ENCODE data around the gene SORBS1.
"Not testable (repeated sequence)": the region's sequence is repeated elsewhere in the genome, so short reads cannot be mapped to it uniquely, and the experiment has no call there.

SORBS1 gene

GRCh38 chr10:95480102-95480900, 80.9 kb downstream of the SORBS1 start:
- peak; percentile 53 for DNase-seq

- DNase-seq = no peak
Measured at GRCh38 chr10:95478935-95479334, 82.2 kb downstream of the SORBS1 start.

DNA sequence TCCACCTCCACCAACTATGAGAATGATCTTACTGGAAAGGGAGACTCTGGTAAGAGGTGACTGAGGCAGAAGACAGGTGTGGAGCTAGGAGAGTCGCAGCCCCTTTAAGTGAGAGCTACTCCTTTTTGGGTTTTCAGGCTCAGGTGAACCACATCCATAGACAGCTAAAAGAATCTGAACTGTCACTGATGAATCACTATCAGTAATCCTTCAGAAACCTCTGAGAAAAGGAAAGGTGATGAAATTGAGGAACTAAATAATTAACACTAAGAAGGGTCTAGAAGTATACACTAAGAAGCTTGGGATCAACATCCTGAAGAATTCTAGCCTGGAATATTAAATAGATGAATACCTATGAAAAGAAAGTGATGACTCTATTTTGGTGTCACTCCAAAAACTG, 83.0 kb downstream of the SORBS1 start:
- no peak for DNase-seq

DNA sequence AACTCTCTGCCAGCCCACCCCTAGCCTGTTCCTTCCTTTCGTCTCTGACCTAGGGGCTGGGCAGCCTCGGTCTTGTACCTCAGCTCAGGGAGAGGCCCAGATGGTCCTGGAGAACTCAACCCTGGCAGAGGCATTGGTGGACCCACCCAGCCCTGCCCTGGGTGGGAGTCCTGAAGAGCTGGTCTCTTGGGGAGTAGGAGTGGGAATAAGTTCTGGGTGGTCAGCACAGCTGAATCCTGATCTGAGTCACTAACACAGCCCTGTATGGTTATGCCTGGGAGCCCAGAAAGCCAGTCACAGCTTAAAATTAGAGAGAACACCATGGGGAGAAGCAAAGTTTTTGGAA, 84.0 kb downstream of the SORBS1 start:
- no peak for DNase-seq

GRCh38 chr10:95476469-95477174, 84.5 kb downstream of the SORBS1 start:
- DNase-seq = no peak

GRCh38 chr10:95475827-95476468, 85.2 kb downstream of the SORBS1 start:
- DNase-seq = peak; percentile 56

GRCh38 chr10:95475003-95475383, 86.2 kb downstream of the SORBS1 start:
- DNase-seq = no peak

DNA sequence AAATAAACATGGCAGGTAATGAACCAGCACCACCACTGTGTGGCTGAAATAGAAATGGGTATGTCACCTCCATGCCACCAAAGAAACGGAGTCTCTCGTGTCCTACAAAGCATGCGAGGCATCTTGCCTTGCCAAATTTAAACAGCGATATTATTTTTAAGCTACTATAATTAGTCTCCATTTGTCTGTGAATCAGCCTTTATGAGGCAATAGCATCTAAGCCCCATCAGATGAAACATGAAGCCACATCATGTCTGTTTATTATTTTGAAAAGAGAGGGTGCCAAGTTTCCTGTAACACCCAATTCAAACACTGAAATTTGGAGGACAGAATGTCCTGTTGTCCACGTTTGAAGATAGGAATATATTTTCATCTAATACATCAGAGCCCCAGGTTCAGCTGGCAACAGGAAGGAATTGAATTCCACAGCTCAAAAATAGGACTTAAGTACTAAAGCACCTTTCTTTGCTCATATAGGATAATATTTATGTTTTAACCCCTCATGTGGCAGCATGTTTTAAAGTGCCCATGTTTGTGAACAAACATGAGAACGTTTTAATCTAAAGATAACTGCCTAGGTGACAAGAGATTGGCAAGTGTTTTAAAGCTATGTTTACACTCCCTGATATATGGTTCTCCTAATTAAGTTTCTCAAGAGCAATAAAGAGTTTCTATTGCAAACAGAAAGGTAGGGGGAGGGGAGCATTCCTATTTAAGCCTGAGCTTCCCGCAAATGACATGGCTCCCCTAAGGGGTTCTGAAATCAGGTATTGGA, 86.8 kb downstream of the SORBS1 start:
- DNase-seq = no peak

GRCh38 chr10:95472304-95473088, 88.7 kb downstream of the SORBS1 start:
- DNase-seq = no peak

GRCh38 chr10:95469676-95470075, 91.5 kb downstream of the SORBS1 start:
- no peak for DNase-seq

DNA sequence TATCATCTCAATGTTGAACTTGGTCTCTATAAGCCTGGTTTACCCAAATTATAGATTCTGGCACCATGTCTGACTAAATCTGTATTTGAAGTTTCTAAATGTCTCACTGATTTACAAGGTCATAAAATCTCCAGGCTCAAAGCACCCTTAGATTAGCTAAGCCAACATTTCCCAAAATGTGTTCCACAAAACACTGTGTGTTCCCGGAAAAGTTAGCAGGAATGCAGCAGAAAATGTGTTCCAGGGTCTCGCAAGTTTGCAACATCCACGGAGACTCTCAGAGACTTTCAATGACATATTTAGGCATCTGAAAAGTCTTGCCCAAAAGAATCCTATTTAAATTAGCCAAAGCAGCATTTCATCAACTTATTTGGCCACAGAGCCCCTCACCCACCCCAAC, 91.9 kb downstream of the SORBS1 start:
- no peak for DNase-seq

GRCh38 chr10:95467642-95468041, 93.5 kb downstream of the SORBS1 start:
- DNase-seq = not testable (repeated sequence)

GRCh38 chr10:95467162-95467599, 94.0 kb downstream of the SORBS1 start:
- peak; percentile 81 for DNase-seq

GRCh38 chr10:95466436-95466835, 94.7 kb downstream of the SORBS1 start:
- peak; percentile 27 for DNase-seq

DNA sequence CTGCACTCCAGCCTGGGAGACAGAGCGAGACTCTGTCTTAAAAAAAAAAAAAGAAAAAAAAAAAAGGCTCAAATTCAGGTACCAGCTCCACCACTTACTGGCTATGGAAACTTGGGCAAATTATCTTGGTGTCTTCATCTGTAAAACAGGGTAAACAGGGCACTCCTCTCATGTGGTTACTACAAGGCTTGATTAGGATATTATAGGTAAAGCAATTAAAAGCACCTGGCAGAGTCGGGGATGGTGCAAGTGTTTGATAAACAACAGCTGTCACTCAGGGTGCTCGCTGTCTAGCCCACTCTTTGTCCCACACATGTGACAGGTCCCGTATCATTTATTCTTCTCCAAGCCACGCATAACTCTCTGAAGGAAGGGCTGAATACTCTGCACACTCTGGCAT, 96.9 kb downstream of the SORBS1 start:
- DNase-seq = no peak

DNA sequence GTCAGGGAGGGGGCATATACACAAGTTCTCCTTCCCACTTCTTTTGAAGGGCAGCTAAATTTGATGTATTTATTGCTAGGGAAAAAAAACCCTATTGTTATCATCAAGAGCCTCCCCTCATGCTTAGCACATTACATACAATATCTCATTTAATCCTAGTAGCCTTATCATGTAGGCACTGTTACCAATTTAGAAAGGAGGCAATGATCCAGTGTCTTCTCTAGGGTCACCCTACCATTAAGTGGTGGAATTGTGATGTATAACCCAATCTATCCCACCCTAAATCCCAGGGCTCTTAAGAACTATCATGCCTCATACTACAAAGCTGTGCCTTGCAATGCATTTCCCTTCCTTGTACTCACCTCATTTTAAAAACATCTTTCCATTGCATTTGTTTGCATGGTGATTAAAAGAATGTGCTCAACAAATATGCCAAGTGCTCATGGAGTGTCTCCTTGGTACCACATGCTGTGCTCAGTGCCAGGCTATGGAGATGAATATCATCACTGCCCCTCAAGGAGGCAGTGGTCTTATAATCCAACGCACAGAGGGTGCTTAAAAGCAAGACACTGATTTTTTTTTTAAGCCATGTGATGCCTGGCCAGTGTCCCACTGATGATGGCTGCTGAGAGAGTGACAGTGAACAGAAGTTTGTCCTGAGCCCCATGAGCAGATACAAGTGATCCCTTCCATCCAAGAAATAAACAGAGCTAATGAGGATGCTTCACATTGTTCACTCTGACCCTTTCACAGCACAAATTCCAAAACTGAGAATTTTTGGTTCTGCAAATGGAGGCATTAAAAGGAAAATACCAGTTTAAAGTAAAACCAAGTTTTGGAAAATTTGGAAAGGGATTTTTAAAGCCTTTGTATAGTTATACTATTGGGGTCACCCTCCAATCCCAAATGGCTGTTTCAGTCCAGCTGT, 98.2 kb downstream of the SORBS1 start:
- no peak for DNase-seq

DNA sequence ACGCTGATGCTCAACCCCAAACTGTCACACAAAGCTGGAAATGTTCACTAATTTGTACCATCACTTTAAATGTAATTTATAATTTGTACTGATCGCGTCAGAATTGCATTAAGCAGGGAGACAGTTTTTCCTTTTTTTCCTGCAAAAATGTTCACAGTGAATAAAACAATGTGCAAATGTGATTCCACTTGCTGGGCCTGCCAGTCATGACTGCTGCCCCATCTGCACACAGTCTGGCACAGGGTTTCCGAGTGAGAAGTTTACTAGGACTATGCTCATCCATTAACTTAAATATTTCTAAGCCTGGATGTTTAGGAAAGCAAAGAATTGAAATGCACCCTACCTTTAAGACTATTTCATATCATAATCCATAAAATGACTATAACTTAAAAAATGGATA, 99.6 kb downstream of the SORBS1 start:
- no peak for DNase-seq

GRCh38 chr10:95459446-95460045, 101.6 kb downstream of the SORBS1 start:
- DNase-seq = no peak

GRCh38 chr10:95458871-95459270, 102.3 kb downstream of the SORBS1 start:
- DNase-seq = no peak

- DNase-seq = no peak
Measured at GRCh38 chr10:95458014-95458413, 103.2 kb downstream of the SORBS1 start.
